BE2C (cell line): ENCODE results near the gene ANKFN1.
"Not testable (repeated sequence)": the region's sequence is repeated elsewhere in the genome, so short reads cannot be mapped to it uniquely, and the experiment has no call there.

Experiments used
- DNase-seq: peaks from one replicate; pipeline ENCODE4 v3.0.0-alpha.2; 2020
- H3K27me3 ChIP-seq: fragments of 250-450 bp; sonication (Bioruptor Pico); 2 replicates; pipeline ENCODE4 v1.5.1; 2020; ENCODE audit warnings: mild to moderate bottlenecking
- H3K36me3 ChIP-seq: fragments of 250-450 bp; sonication (Bioruptor Pico); 2 replicates; pipeline ENCODE4 v1.5.1; 2020; ENCODE audit warnings: mild to moderate bottlenecking
- H3K4me1 ChIP-seq: fragments of 250-450 bp; sonication (Bioruptor Pico); 2 replicates; pipeline ENCODE4 v1.5.1; 2020
- H3K4me3 ChIP-seq: 2 replicates; pipeline ENCODE4 v1.5.1; 2011; ENCODE audit warnings: low read depth, low read length
- H3K9me3 ChIP-seq: fragments of 250-450 bp; sonication (Bioruptor Pico); 2 replicates; pipeline ENCODE4 v1.5.1; 2020
- TF ChIP-seq, protein P1 (sequence below): IDR thresholded peaks from 2 replicates; pipeline ENCODE4 v1.5.1; 2012; ENCODE audit warnings: mild to moderate bottlenecking, low read depth, low read length

Gene ANKFN1

DNA sequence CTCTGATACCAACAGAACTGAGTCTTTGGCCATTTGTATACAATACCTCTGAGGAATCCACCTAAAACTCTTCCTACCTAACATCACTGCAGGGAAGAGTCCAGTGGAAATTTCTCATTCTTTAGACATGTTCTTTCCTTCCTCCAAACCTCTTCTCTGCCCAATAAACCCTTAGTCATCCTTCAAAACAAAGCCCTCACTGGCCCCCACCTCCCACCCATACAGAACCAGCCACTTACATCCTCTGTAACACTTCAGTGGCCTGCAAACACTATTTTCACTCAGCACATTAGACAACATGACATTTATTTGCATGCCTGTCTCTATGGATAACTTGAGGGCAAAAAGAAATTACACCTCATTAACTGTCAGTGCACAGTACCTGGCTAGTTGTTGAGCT lies 239.9 kb downstream of the ANKFN1 start:
- DNase-seq: no peak
- TF ChIP-seq, protein P1, sequence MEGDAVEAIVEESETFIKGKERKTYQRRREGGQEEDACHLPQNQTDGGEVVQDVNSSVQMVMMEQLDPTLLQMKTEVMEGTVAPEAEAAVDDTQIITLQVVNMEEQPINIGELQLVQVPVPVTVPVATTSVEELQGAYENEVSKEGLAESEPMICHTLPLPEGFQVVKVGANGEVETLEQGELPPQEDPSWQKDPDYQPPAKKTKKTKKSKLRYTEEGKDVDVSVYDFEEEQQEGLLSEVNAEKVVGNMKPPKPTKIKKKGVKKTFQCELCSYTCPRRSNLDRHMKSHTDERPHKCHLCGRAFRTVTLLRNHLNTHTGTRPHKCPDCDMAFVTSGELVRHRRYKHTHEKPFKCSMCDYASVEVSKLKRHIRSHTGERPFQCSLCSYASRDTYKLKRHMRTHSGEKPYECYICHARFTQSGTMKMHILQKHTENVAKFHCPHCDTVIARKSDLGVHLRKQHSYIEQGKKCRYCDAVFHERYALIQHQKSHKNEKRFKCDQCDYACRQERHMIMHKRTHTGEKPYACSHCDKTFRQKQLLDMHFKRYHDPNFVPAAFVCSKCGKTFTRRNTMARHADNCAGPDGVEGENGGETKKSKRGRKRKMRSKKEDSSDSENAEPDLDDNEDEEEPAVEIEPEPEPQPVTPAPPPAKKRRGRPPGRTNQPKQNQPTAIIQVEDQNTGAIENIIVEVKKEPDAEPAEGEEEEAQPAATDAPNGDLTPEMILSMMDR: no peak
- no peaks in the 10 kb centered on the region for H3K27me3 ChIP-seq
- no peaks in the 10 kb centered on the region for H3K36me3 ChIP-seq
- H3K4me3 ChIP-seq: no peak overlapping the region
- H3K4me1 ChIP-seq: no peaks in the 10 kb centered on the region
- no peaks in the 10 kb centered on the region for H3K9me3 ChIP-seq

DNA sequence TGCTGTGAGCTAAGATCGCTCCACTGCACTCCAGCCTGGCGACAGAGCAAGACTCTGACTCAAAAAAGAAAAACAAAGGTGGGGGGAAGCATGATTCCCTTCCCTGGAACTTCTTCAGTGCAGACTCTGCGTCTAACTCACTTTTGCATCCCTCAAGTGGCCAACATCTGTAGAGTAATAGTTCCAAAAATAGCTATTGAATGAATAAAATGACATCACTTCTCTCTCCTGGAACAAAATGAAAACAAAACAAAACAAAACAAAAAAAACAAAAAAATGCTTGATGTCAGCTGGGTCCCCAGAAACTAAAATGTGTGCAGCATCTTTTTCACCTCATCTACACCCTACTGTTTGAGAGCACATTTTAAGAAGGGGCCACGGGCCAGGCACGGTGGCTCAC lies 242.5 kb downstream of the ANKFN1 start:
- no peak for DNase-seq
- H3K27me3 ChIP-seq: no peaks in the 10 kb centered on the region
- no peak overlapping the region for H3K4me3 ChIP-seq
- H3K4me1 ChIP-seq: no peaks in the 10 kb centered on the region
- no peaks in the 10 kb centered on the region for H3K36me3 ChIP-seq
- TF ChIP-seq, protein P1: no peak
- no peaks in the 10 kb centered on the region for H3K9me3 ChIP-seq

DNA sequence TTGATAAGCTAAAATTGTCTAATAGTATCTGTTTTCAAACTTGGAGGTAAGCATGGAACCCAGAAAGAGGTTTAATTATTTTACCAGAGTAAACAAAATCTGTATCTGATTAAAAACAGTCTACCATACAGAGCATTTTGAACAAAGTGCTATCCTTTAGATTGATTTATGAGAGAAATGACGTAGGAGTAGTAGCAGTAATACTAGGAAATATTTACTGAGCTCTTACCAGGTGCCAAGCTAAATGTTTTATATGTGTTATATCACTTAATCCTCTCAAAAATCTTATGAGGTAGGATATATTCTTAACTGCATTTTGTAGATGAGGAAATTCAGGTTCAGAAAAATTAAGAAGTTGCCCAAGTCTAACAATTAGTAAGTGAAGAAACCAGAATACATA lies 253.8 kb downstream of the ANKFN1 start:
- Histone ChIP-seq H3K9me3 (no peaks in the 10 kb centered on the region), H3K36me3 (no peaks in the 10 kb centered on the region), H3K4me3 (no peak overlapping the region), H3K4me1 (no peaks in the 10 kb centered on the region), H3K27me3 (no peaks in the 10 kb centered on the region)
- TF ChIP-seq, protein P1: no peak
- DNase-seq: no peak

DNA sequence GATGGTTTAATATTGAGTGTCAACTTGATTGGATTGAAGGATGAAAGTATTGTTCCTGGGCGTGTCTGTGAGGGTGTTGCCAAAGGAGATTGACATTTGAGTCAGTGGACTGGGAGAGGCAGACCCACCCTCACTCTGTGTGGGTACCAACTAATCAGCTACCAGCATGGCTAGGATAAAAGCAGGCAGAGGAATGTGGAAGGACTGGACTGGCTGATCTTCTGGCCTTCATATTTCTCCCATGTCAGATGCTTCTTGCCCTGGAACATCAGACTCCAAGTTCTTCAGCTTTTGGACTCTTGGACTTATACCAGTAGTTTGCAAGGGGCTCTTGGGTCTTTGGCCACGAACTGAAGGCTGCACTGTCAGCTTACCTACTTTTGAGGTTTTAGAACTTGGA lies 259.1 kb downstream of the ANKFN1 start:
- DNase-seq, H3K4me3 ChIP-seq, H3K36me3 ChIP-seq, H3K9me3 ChIP-seq, H3K4me1 ChIP-seq, H3K27me3 ChIP-seq: not testable (repeated sequence)

DNA sequence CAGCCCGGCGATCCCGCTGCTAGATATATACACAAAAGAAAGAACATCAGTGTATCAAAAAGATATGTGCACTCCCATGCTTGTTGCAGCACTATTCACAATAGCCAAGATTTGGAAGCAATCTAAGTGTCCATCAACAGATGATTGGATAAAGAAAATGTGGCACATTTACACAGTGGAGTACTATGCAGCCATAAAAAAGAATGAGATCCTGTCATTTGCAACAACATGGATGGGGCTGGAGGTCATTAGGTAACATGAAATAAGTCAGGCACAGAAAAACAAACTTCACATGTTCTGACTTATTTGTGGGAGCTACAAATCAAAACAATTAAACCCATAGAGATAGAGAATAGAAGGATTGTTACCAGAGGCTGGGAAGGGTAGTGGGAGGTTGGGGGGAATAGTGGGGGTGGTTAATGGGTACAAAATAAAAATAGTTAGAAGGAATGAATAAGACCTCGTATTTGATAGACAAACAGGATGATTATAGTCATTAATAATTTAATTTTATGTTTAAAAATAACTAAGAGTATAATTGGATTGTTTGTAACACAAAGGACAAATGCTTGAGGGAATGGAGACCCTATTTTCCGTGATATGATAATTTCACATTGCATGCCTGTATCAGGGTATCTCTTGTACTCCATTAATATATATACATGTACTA lies 263.5 kb downstream of the ANKFN1 start:
- H3K4me3 ChIP-seq: no peak overlapping the region
- no peak for DNase-seq
- H3K27me3 ChIP-seq: no peaks in the 10 kb centered on the region
- H3K36me3 ChIP-seq: no peaks in the 10 kb centered on the region
- TF ChIP-seq, protein P1: no peak
- H3K9me3 ChIP-seq: no peaks in the 10 kb centered on the region
- no peaks in the 10 kb centered on the region for H3K4me1 ChIP-seq

DNA sequence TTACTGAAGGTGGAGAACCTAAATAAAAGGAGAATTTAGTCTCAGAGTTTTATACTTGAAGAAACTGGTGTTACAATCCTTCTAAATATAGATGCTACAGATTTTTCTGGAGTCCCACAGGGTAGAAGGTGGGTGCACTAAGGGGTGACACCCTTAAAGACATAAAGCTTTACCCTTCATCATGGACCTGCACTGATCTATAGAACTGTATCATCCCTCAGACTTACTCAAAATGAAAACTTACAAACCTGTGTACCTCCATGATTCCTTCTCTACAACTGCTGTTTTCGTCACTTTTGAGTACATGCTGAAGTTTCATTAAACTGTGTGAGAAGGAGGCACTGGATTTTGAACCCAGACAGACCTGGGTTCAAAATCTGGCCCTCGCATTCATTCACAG lies 270.7 kb downstream of the ANKFN1 start:
- H3K36me3 ChIP-seq: no peaks in the 10 kb centered on the region
- no peaks in the 10 kb centered on the region for H3K9me3 ChIP-seq
- no peaks in the 10 kb centered on the region for H3K27me3 ChIP-seq
- no peaks in the 10 kb centered on the region for H3K4me1 ChIP-seq
- TF ChIP-seq, protein P1: no peak
- no peak overlapping the region for H3K4me3 ChIP-seq
- DNase-seq: no peak
